Right forelimb (tissue), 1 donor: Measurements from ENCODE around the gene PIGBOS1.
"Not testable (repeated sequence)": the region's sequence is repeated elsewhere in the genome, so short reads cannot be mapped to it uniquely, and the experiment has no call there.

Source experiments
- DNase-seq: peaks from one replicate; pipeline ENCODE4 v3.0.0-alpha.2; 2018

The PIGBOS1 gene, protein sequence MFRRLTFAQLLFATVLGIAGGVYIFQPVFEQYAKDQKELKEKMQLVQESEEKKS

DNA sequence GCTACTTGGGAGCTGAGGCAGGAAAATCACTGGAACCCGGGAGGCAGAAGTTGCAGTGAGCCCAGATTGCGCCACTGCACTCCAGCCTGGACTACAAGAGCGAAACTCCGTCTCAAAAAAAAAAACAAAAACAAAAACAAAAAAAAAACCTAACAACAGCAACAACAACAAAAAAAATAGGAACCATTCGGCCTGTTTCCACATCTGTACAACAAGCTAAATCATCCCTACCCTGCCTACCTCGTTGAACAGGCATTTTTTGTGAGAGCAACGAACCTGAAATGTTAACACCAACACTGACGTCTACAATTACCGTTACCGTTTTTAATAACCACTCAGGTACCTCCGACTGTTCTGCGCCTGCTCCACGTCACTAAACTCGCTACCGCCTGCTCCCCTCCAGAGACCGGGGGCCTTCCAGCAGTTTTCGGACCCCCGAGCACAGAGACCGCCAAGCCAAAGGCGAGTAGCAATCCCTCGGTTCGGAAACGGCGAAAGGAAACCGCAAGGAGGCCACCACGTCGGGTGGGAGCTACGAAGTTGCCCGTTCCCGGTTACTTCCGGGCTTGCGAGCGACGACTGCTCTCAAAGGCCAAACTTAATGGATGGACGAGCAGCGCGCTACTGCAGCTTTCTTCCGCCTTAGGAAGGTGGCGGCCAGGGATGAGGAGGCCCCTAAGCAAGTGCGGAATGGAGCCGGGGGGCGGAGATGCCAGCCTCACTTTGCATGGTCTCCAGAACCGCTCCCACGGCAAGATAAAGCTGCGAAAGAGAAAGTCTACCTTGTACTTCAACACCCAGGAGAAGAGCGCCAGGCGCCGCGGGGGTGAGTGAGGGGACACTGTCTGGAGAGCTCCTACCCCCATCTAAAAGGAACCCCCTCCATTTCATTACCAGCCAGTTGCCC is at the start of gene PIGBOS1, which contains the start of gene PIGB:
Gene PIGBOS1, minus strand, starts transcription at position 536 of the 907 bp plus-strand sequence. CDS start 1,331 bp downstream, outside the sequence.
Gene PIGB, plus strand, starts transcription at position 635 of the 907 bp plus-strand sequence. Its CDS starts 29 bp downstream, at position 664.
- DNase-seq: peak; percentile 91

DNA sequence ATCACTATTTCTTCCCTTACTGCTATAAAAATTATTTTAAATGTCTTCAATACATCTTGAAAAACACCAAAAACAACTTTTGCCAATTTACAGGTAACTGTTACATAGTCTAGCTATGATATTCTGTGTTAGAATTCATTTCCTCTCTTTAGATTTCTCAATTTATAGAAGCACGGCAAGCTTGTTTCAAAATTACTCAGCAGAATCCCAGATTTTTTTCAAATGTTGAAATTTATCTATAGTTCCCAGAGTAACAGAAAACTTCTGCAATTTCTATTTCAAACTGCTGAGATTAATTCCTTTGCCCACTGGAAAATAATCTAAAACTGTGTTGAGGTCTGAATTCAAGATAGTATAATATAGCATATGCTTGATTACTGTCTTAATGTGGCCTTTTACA is 48.1 kb upstream of the PIGBOS1 start:
- DNase-seq: no peak

GRCh38 chr15:55362641-55363040 is 43.7 kb upstream of the PIGBOS1 start:
- no peak for DNase-seq

- DNase-seq: no peak
Measured at GRCh38 chr15:55361048-55361447, 42.1 kb upstream of the PIGBOS1 start.

- DNase-seq: no peak
Measured at GRCh38 chr15:55360256-55360655, 41.3 kb upstream of the PIGBOS1 start.

DNA sequence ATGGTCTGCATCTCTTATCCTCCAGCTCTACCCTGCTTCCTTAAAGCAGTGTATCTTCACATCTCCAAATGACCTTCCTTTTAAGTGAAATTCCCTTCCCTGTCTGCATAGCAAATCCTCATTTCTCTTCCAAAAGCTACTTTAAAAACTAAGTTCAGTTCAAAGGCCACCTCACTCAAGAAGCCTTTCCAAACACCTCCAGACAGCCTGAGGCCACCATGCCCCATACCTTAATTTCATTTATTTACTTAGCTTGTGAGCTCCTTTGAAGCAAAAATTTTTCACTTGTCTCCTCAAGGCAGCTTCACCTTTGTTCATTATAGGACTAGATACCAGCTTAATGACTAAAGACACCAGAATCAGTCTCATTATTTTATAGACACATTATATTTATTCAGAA is 39.5 kb upstream of the PIGBOS1 start:
- DNase-seq: no peak

DNA sequence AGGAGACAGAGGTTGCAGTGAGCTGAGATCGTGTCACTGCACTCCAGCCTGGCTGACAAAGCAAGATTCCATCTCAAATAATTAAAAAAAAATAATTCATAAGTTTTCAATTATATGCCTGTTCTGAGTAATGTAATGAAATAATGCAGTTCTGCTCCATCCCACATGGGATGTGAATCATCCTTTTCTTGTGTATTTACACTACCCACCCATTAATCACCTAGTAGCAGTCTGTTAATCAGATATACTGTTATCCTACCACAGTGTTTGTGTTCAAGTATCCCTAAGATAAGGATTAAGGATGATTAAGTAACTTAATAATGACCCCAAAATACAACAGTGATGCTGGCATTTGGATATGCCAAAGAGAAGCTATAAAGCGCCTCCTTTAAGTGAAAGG is 38.9 kb upstream of the PIGBOS1 start:
- DNase-seq: no peak

- no peak for DNase-seq
Measured at GRCh38 chr15:55356985-55357585, 38.2 kb upstream of the PIGBOS1 start.

- no peak for DNase-seq
Measured at GRCh38 chr15:55353025-55353424, 34.1 kb upstream of the PIGBOS1 start.

- no peak for DNase-seq
Measured at GRCh38 chr15:55349282-55349681, 30.4 kb upstream of the PIGBOS1 start.

DNA sequence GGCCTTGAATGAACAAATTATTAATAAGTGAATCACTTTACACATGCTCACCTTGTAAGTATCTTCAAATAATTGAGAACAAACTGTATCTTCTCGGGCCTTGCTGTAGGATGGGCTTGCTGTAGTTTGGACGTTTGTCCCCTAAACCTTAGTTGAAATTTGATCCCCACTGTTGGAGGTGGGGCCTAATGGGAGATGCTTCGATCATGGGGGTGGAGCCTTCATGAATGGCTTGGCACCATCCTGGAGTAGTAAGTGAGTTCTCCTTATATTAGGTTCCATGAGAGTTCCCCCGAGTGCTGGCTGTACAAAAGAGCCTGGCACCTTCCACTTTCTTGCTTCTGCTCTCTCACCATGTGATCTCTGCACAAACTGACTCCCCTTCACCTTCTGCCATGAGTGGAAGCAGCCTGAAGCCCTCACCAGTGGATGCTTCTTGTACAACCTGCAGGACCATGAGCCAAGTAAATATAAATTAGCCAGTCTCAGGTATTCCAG is 29.4 kb upstream of the PIGBOS1 start:
- DNase-seq: no peak

- no peak for DNase-seq
Measured at GRCh38 chr15:55344206-55344605, 25.3 kb upstream of the PIGBOS1 start.

DNA sequence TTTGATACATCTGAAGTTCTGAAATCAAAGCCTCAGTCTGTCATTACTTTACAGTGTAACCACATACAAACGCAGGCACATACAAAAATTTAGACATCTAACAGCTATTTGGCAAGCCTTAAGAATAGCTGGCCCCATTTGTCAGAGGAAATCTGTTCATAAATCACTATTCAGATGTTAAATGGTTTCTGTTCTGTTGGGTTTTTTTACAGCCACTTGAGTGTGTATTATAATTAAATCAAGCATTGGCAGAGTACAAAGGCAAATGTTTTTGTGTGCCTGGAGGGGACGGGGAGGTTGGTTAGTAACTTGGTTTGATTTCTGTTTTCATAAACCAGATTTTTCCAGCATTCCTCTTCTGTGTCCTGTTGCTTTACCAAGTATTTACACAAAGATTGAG is 24.2 kb upstream of the PIGBOS1 start:
- no peak for DNase-seq

DNA sequence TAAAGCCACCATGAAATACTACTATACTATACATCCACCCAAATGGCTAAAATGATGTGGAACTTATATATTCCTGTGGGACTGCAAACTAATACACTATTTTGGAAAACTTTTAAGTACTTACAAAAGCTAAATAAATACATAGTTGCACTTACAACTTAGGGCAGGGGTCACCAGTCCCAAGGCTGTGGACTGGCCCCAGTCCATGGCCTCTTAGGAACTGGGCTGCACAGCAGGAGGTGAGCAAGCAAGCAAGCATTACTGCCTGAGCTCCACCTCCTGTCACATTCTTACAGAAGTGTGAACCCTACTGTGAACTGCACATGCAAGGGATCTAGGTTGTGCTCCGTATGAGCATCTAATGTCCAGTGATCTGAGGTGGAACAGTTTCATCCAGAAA is 18.2 kb upstream of the PIGBOS1 start:
- no peak for DNase-seq

DNA sequence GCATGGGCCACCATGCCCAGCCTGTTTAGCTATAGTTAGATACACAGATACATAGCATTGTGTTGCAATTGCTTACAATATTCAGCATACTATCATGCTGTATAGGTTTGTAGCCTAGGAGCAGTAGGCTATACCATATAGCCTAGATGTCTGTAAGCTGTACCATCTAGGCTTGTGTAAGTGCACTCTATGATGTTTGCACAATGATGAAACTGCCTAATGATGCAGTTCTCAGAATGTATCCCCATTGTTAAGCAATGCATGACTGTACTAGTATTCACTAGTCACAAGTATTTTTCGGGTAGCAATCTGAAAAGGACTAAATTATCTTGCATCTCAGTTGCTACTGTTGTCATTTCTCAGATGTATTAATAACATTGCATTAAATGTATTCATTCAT is 16.1 kb upstream of the PIGBOS1 start:
- DNase-seq: no peak

- no peak for DNase-seq
Measured at GRCh38 chr15:55334371-55334770, 15.4 kb upstream of the PIGBOS1 start.

DNA sequence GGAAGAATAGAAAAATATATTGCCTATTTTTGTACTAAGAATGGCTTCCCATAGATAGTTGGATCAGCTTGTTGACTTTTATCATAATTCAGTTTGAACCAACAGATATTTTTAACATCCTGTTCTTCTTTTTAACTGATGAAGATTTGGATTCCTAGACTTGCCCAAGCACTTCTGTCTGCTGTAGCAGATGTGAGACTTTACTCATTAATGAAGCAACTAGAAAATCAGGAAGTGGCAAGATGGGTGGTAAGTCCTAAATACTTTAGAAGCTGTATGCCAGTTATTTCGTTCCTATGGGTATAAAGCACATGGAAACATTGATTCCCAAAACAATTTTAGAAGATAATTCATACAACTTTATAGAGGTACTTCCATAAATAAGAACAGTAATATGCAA is 8.5 kb upstream of the PIGBOS1 start:
- DNase-seq: no peak

DNA sequence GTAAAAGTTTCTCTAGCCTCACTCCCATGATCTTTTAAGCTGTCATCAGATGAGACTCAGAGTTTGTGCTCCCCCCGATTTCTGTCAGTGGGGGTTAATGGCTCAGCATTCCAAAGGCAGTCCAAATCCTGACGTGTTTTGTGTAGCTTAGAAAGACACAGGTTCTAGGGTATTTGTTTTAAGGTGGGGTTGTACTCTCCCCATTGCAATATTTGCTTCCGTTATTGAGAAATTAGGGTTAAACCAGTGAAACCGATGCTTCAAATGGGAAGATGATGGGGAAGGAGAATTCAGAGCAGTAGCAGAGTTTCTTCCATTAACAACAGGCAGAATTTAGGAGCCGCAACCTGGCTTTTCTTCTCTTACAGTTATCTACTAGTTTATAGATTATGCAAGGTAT is 3.5 kb upstream of the PIGBOS1 start:
- no peak for DNase-seq

- no peak for DNase-seq
Measured at GRCh38 chr15:55320963-55321362, 2.0 kb upstream of the PIGBOS1 start.

- DNase-seq: no peak
Measured at GRCh38 chr15:55320238-55320550, 1.3 kb upstream of the PIGBOS1 start.

DNA sequence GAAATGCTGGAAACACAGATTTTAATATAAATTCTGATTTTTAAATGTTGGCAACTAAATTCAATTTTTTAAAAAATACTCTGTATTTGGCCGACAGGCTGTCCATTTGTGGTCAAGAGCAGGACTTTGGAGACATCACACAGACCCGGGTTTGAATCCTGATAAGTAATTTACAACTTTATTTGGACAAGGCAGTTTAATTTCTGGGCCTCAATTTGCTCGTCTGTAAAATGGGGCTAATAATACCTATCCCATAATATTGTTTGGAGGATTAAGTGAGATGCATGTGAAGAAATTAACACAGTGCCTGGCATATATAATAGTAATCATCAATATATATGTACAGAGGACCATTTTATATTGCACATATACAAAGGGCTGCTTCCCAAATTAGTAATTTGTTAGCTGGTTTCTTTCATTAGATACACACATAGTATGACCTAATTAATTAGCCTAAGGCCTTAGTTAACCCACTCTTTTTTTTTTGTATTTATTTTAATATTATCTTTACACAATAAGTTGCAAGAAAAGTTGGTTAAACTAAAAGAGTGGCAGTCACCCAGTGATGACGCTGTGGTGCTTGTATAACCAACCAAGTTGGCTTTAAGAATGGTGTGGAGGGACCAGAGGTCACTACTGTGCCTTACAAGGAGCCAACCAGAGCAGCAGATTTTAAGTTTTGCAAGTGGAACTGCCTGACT is 764 bp upstream of the PIGBOS1 start:
- DNase-seq: no peak

DNA sequence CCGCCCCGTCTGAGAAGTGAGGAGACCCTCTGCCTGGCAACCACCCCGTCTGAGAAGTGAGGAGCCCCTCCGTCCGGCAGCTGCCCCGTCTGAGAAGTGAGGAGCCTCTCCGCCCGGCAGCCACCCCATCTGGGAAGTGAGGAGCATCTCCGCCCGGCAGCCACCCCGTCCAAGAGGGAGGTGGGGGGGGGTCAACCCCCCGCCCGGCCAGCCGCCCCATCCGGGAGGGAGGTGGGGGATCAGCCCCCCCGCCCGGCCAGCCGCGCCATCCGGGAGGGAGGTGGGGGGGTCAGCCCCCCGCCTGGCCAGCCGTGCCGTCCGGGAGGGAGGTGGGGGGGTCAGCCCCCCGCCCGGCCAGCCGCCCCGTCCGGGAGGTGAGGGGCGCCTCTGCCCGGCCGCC is 16.1 kb downstream of the PIGBOS1 start:
- DNase-seq: not testable (repeated sequence)

DNA sequence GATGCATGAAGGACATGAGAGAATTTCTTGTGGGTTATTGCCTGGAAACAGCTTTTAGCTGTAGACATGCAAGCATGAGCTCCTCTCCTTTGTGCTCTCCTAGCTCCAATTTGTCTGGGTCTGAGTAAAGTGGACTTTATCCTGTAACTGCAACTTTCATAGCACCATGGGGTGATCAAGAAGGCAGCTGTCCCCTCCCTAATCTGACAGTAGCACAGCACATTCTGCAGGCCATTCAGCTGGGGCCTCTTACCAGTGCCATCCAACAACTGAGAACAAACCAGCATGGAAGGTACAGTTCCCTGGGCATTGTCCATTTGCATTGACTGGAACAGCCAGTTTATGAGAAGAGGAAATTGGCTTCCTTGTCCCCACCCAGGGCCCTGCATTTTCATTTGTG is 21.6 kb downstream of the PIGBOS1 start:
- no peak for DNase-seq
